GM04504 (cell line): Measurements from ENCODE around the gene NDST3.

Experiments used
- DNase-seq: peaks from one replicate; pipeline ENCODE4 v3.0.0-alpha.2; 2012; ENCODE audit warnings: low read depth

The NDST3 gene

DNA sequence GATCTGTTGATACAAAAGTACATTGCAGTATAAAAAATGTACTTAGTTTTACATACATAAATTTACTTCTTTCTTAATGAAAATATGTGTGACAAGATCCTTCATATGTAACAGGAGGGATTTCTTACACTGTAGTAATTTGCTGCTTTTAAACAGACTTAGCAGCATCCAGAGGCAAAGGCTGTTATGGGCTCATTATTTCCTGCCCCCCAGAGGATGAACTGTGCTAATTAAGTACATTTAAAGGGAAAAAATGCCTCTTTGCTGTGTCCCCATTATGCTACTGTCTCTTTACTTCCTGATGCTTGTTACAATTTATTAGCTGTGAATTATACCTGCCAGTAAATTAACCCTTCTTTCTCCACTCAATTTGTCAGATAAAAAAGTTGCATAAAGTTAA, 47.1 kb downstream of the NDST3 start:
- no peak for DNase-seq

DNA sequence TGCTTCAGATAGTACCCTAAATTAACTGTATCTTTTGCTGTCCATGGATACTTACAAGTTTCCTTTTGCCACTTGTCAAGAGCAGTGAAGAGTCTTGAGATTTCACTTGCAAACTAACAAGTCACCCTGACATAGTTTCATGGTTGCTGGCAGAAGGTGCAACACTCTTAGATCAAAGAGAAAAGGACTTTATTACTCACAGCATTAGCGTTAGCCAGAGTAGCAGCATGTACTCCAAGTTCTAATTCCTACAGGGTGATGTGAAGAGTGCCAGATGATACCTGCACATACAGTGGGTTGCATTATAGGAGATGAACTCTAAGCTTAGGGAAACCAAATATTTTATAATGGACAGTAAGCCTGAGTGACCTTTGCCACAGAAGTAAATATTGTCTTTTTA, 47.9 kb downstream of the NDST3 start:
- no peak for DNase-seq

DNA sequence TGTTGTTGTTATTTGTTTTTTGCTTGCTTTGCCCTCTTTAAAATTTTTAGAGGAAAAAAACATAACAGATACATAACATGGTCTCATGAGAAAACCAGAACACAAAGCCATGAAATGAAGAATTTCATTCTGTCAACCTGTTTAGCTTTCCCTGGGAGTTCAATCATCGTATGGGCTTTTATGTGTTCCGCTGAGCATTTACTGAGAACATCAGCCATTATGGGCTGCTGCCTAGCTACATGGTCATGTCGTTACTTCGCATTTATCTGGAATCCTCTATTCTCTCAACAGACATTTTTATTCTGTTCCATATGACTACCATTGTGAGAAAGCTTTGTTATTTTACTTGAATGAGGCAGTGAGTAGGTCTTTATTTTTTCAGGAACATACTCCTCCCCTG, 51.4 kb downstream of the NDST3 start:
- DNase-seq, result no peak

DNA sequence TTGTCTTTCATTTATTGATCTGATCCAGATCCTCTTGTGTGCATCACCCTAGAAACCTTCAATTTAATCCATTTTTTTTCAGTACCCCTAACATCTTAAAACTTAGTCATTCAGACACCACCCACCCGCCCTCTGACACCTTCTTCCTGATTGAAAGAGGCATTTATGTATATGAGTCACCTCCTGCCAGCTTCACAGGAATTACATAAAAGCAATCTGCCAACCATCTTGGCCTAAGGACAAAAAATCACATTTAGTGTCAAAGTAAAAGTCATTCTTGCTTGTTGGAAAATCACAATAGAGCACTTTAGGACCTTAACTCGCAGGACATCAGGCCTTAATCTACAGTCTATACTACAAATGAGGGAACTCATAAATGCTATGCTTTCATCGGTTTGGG, 52.1 kb downstream of the NDST3 start:
- peak; percentile 5 for DNase-seq

DNA sequence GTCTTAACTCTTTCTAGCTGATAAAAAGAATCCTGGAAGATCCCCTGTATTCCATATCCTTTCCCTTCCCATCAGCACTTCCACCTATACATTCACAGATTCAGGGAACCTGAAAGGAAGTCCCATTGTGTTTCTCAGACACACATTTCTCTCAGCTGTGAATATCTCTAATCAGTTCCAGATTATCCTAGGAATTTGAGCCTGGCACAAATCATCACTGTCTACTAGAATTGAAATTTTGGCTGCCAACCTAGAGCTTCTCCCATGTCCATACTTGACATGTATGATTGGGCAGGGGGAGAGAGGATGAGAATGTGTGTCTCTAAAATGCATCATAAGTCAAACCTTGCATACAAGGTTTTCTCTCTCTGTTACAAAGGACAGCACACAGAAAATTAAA, 53.1 kb downstream of the NDST3 start:
- no peak for DNase-seq

DNA sequence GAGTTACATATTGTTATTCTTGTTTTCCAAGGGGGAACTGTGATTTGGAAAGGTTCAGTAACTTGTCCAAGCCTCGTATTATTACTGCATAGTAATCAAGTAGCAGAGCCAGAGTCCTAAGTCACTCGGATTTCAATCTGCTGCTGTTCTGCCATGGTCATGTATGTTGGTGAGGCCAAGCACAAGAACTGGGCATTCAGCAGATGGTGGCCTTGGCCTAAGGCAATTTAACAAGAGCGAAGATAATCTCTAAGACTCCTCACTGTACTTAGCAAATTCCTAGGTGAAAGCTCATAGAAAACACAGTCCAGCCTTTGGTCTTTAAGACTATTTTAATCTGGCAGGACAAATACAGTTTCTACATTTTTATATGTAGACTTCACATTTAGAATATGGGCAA, 64.8 kb downstream of the NDST3 start:
- no peak for DNase-seq

DNA sequence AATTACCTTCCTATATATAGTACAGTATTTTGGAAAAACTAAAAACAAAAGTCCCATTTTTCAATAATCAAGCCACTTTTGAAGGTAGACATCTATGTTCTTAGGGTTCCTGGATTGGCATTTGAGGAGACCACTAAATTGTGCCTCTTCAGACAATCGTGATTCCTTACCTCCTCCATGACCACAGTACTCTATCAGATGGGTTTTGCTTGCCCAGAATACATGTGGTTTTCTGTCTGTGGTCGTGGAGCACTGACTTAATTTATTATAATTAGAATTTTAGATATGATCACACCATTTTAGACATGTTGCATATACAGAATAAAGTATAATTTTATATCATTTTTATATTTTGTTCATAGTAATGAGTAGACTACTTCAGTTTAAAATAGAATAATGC, 67.9 kb downstream of the NDST3 start:
- no peak for DNase-seq

DNA sequence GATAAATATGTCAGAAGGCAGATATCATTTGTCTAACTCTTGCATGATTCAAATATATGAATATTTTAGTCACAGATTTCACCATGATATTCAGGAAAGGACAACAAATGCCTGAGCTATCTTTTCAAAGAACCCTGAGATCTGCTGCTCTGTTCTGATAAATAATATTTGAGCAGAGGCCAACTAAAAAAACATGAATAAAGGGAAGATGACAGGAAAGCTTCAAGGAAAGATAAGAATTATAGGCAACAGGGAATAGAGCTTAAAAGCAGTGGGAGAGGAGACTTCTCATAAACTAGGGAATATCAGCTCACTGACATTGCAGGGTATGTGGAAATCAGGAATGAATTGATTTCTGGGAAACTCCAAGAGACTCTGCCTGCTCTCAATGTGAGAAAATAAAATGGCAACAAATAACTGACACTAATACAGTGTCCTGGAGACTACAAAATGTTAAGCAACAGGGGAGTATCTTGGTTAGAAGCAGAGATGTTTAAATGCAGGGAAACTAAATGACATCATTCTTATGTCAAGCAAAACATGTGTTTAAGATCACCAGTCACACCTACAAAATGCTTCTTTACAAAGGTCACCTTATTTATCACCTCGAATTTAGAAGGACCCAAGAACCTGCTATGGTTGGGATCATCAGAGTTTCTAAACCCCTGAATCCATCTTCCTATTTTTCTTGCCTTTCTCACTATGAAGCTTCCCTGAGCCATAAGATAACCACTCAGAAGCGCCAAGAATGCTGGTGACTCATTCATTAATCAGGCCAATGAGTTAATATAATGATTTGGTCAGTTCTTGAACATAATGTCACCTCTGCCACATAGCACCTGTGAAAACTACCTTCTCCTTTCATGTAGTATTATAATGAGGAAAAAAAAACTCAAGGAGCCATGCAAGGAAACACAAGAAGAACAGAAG, 78.1 kb downstream of the NDST3 start:
- DNase-seq, result no peak

DNA sequence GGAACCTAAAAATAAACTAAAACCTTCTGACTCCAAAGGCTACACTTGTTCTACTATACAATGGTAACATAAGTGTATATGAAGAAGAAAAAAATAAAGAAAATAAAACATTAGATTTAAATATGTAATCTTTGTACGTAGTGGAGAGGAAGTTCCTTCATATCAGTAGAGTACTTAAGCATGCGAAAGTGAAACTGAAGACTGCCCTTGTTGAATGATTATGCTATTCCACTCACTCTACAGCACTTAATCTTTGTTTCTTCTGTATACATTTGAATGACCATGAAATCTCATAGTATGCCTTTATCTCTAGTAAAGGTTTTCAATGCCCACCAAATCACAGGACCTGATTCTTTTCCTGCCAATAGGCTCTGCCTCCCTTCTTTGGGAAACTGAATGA, 78.9 kb downstream of the NDST3 start:
- DNase-seq, result no peak

DNA sequence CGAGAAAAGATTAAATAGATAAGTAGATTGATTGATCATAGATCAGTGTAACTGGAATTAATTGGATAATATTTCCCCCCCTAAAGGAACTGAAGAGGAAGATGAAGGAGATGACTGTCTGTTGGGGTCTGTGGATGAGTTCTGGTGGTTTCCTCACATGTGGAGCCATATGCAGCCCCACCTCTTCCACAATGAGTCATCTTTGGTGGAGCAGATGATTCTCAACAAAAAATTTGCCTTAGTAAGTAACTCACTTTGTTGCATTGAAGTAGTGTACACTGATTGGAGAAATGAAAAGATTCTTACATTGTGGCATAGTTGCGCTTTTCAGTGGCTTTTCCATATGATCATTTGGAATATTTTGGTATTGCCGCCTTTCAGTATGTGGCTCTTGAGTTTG, 80.4 kb downstream of the NDST3 start:
- no peak for DNase-seq

DNA sequence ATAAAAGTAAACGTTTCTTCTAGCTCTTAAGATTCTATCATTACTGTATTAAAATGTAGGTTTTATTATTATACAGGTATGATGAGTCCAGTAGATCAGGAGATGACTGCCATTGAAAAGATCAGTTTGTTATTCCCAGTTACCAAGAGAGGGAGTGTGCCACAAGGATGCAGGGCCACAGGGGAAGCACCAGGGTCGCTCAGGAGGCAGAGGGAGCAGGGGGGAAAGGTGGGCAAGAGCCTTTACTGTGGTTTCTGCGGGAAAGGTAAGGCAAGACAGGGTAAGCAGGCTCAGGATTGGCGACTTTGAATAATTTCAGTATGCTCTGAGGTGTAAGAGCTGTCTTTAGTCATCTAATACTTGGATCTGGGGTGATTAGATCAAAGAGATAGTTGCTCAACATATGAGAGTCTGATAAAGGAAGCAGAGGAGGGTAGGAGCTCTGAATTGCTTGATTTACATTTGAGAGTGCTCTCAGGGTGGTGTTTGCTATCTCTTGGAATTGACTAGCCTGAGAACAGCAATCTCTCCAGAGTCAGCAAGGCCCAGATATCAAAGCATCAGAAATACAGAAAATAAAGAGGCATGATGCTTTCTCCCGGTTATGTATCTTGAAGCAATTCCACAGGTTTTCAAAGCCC, 86.0 kb downstream of the NDST3 start:
- no peak for DNase-seq

DNA sequence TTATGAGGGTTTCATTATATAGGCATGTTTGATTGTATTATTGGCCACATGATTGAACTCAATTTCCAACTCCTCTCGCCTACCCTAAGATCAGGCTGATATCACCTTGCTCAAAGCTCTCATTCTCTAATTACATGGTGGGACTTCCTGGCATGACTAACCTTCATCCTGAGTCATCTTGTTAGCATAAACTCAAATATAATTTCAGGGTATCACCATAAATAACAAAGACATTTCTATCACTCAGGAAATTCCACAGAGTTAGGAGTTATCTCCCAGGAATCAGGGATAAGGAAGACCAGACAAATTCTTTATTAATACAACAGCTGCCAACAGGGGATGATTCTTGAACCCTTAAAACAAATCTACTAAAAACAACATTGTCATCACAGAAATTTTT, 90.7 kb downstream of the NDST3 start:
- DNase-seq, result no peak

DNA sequence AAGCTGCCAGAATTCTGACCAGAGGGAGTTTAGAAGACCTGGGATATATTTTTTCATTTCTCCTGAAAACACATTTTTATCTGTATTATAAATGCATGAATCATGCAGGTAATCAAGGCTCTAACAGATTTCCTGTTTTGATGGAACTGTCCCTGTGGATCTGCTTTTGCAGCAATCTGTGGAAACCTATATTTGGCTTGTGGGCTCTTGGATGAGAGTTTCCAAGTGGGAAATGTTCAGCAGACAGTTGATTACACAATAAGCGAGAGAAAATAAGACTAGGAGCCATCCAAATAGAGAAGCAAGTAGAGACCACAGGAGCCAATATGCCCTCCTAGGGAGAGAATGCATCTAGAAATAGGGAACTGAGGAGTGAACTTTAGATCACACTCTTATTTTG, 105.0 kb downstream of the NDST3 start:
- no peak for DNase-seq

DNA sequence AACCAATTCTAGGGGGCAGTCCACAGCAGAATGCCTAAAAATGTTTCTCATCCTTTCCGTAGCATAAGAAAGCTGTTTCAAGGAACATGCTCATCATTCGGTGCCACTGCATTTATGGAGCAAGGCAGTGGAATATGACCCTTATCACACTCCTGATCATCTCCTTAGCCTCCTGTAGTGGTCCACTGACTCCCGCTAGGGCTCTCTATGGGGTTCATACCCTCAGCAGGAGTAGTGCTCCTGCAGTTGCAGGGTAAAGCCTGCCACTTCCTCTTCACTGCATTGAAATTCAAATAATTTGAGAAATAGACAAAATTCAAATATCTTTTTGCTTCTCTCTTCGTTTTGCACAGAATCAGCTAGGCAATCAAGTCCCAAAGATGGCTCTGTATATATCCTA, 107.0 kb downstream of the NDST3 start:
- no peak for DNase-seq

DNA sequence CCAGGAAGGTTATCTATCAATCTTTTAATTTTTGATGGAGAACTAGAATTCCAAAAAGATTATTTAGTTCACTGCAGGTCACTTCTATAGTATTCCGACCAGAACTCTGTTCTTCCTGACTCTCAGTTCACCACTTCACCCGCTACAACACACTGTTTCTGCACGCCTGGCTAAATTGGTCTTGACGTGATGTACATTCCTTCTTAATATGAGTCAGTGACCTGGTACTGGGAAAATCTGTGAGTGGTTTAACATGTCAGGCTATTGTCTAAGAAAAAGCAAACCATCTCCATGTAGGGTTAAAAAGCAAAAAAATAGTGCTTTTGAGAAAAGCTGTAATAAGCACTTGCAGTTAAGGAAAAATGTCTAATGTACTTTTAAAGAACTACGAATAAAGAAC, 120.4 kb downstream of the NDST3 start:
- no peak for DNase-seq

DNA sequence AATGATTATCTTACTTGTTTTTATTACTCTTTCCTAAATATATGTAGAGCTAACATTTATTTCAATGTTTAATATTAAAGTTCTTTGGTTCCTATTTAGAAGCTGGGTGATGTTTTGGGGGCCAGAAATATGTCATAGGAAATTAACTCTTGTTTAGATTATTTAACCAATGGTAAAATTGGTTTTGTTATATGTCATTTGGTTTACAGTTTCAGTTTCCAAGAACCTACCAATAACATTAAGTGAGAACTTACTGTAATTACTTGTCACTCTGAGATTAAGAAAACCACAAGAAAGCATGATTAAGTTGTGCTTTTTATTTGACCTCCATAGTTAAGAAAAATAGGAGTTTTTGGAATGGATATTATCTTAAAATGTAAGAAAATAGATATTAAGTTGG, 121.2 kb downstream of the NDST3 start:
- no peak for DNase-seq

DNA sequence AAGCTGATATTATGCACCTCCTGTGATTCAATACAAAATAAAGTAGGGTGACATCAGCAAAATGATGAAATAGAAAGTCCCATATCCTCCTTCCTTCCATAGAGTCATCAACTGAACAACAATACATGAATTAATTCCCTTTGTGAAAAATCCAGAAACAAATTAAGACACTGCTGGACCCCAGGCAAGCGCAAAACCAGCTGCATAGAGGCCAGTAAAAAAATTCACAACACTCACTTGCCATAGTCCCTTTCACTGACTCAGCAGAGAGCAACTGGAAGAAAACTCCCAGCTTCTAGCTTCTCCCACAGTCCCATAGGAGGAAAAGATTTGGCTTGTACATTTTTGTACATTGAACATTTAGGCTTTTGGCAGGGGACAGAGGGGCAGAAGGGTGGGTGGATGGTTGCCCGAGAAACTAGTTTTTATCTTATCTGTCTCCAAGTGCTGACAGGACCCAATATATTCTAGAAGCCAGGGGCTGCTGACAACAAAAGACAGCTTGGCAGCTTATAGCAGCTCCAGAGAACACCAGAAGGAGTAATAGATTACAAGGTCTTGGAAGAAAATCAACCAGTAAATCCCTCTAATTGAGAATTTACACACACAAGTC, 124.6 kb downstream of the NDST3 start:
- DNase-seq, result no peak

DNA sequence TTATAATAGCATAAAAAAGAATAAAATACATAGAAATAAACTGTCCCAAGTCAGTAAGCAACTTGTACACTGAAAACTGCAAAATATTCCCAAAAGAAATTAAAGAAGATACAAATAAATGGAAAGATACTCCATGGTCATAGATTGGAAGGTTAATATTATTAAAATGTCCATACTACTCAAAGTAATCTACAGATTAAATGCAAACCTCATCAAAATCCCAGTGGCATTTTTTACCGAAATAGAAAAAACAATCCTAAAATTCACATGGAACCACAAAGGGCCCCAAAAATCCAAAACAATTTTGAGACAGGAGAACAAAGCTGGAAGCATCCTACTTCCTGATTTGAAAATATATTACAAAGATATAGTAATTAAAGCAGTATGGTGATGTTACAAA, 133.0 kb downstream of the NDST3 start:
- DNase-seq, result no peak

DNA sequence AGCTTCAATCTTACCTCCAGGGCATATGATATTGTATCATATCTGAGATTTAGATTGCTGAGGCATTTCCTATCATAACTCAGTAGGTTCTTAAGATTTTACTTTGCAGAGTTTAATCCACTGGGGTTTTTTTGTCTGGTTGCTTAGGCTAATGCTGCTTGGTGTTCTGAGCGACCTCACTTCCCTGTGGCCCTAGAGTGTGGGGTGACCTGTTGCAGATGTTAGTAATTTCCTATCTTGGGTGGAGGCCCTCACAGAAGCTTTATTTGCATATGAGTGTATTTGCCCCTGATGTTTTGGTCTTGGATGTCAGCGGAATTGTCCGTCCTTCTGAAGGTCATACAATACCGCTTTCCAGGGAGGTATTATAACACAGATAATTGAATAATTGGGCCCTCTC, 137.1 kb downstream of the NDST3 start:
- DNase-seq, result no peak

DNA sequence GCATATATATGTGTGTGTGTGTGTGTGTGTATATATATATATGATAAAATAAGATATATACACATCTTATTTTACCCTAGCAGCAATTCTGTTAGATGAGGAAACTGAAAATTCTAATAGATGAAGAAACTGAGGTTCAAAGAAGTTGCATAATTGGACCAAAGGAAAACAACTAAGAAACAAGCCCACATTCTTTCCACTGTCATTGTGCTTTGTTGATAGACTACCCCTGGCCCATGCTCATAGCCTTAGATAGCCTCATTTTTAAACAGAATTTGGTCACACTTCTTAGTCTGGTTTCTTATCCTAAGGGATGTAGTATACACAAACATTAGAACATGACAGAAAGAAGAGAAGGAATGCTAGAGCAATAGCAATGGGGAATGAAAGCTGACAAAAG, 138.8 kb downstream of the NDST3 start:
- DNase-seq, result no peak

DNA sequence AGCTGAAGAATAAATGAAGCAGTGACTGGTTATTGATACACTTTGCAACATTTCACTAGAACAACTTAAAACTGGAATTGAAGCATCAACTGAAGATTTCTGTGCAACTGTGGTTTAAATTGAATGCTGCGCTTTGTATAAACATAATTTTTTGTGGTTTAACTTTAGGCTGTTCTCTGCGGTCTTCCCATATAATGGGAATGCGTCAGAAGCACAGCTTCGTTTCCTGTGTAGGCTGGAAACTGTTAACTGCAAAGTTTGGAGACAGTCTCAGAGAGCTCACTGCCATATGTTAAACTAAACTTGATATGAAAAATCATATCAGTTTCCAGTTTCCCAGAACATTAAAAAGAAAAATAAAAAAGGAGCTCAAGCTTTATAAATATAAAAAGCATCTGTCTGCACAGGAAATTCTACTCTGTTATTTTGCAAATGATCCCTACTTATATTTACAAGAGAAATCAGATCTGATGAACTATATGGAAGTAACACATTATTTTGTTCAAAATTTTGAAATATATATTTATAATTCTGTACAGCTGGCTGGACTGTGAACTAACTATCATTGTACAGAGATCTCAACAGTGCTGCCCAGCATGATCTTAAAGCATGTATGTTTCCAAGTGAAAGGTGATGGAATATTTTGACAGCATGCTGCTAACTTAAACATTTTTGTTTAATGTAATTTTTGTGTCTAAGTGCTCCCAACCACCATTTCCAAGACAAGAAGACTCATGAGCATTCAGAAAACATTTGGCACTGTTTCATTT, 139.9 kb downstream of the NDST3 start:
- DNase-seq, result peak; percentile 48

DNA sequence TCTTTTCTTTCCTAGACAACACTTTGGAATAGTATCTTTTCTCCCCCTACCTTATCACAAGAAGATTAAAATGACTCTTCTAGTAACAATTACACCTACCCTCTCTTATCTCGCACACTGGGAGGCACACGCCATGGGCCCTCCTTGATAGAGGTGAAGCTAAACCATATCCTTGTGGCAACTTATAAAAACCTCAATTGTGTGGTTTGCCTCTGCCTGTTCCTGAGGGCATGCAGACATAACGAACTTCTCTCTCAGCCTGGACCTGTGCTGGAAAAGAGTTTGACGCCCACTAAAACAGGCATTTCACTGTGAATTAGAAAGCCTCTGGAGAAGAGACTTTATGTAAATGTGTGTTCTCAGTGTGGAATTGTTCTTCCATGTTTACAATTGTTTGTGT, 141.2 kb downstream of the NDST3 start:
- DNase-seq, result no peak

DNA sequence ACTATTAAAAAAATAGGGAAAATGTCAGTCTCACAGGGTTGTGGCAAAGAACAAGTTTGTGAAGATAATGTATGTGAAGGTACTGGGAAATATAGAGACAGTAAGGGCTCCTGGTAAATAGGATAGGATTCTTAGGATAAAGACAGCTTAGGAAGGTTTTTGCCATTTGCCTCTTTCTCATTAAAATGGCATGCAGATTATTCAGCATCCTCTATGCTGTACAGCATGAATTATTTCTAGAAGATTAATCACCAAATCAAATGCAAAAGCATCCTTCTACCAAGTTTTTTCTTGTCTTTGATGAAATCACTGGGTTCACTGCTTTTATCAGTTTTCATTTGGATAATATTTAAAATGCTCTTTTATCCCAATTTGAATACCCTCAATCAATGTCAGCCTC, 142.8 kb downstream of the NDST3 start:
- no peak for DNase-seq
